Measurements from ENCODE around the gene AK5. TPM values are rescaled to one million over a fixed set of nuclear protein-coding genes. Genes with fewer than 3 reads are reported as not detected.

The AK5 gene
- total RNA-seq, 1 donor from 2014 or later, result not detected

GRCh38 chr1:77382366-77382765 is 100.5 kb downstream of the AK5 start:
- Mint-ChIP-seq H3K27me3 (peaks cover 10% of the 10 kb centered on the region), H3K4me1 (no peaks in the 10 kb centered on the region), H3K36me3 (ENCODE audit: low read depth) (no peaks in the 10 kb centered on the region), H3K4me3 (no peak overlapping the region), H3K9me3 (no peaks in the 10 kb centered on the region), H3K27ac (no peak overlapping the region)
- intact Hi-C loops (cut with micrococcal nuclease), result no loop called here
- ChIA-PET CTCF (no interaction called here), POLR2A (no interaction called here)
- DNase-seq (no peak), ATAC-seq (ENCODE audit: low read depth) (no peak)
- TF ChIP-seq CTCF (IDR thresholded peaks at IDR 0.05), result no peak

- H3K27ac Mint-ChIP-seq, result no peak overlapping the region
- ATAC-seq (ENCODE audit: low read depth), result no peak
- POLR2A ChIA-PET, result no interaction called here
These were observed 101.4 kb downstream of the AK5 start for GRCh38 chr1:77383236-77383635.

GRCh38 chr1:77385551-77385950 is 103.7 kb downstream of the AK5 start:
- H3K9me3 Mint-ChIP-seq, result no peaks in the 10 kb centered on the region
- intact Hi-C loops (cut with micrococcal nuclease), result no loop called here
- H3K4me3 Mint-ChIP-seq, result no peak overlapping the region
- POLR2A ChIA-PET, result no interaction called here
- DNase-seq, result no peak
- H3K27me3 Mint-ChIP-seq, result peaks cover 12% of the 10 kb centered on the region
- no peak for TF ChIP-seq CTCF (IDR thresholded peaks at IDR 0.05)
- no peaks in the 10 kb centered on the region for H3K4me1 Mint-ChIP-seq
- no peaks in the 10 kb centered on the region for H3K36me3 Mint-ChIP-seq (ENCODE audit: low read depth)
- no peak overlapping the region for H3K27ac Mint-ChIP-seq
- CTCF ChIA-PET, result no interaction called here
- ATAC-seq (ENCODE audit: low read depth), result no peak

More at GRCh38 chr1:77383236-77383635, 101.4 kb downstream of the AK5 start:
- intact Hi-C loops (cut with micrococcal nuclease), result no loop called here
- no peak for TF ChIP-seq CTCF (IDR thresholded peaks at IDR 0.05)
- no peaks in the 10 kb centered on the region for H3K4me1 Mint-ChIP-seq
- no peak for DNase-seq
- H3K36me3 Mint-ChIP-seq (ENCODE audit: low read depth), result no peaks in the 10 kb centered on the region
- H3K4me3 Mint-ChIP-seq, result no peak overlapping the region
- H3K9me3 Mint-ChIP-seq, result no peaks in the 10 kb centered on the region
- CTCF ChIA-PET, result no interaction called here
- peaks cover 10% of the 10 kb centered on the region for H3K27me3 Mint-ChIP-seq

GRCh38 chr1:77386276-77386675 is 104.5 kb downstream of the AK5 start:
- H3K4me1 Mint-ChIP-seq, result no peaks in the 10 kb centered on the region

GRCh38 chr1:77387553-77387952 is 105.7 kb downstream of the AK5 start:
- DNase-seq (no peak), ATAC-seq (ENCODE audit: low read depth) (no peak)
- Mint-ChIP-seq H3K4me3 (no peak overlapping the region), H3K27ac (no peak overlapping the region), H3K9me3 (no peaks in the 10 kb centered on the region), H3K27me3 (peaks cover 14% of the 10 kb centered on the region), H3K36me3 (ENCODE audit: low read depth) (no peaks in the 10 kb centered on the region), H3K4me1 (no peaks in the 10 kb centered on the region)
- no peak for TF ChIP-seq CTCF (IDR thresholded peaks at IDR 0.05)
- ChIA-PET CTCF (no interaction called here), POLR2A (no interaction called here)
- intact Hi-C loops (cut with micrococcal nuclease), result no loop called here

More at GRCh38 chr1:77386276-77386675, 104.5 kb downstream of the AK5 start:
- CTCF ChIA-PET, result no interaction called here
- POLR2A ChIA-PET, result no interaction called here
- DNase-seq (no peak), ATAC-seq (ENCODE audit: low read depth) (no peak)
- TF ChIP-seq CTCF (IDR thresholded peaks at IDR 0.05), result no peak
- intact Hi-C loops (cut with micrococcal nuclease), result no loop called here
- Mint-ChIP-seq H3K36me3 (ENCODE audit: low read depth) (no peaks in the 10 kb centered on the region), H3K27ac (no peak overlapping the region), H3K4me3 (no peak overlapping the region), H3K27me3 (peaks cover 14% of the 10 kb centered on the region), H3K9me3 (no peaks in the 10 kb centered on the region)

Measured in activated B cell treated with CpG ODN at 0.5 μM for 24 hours (primary cell).